DMS153 (cell line): Measurements from ENCODE around the gene SHOC2.

Source experiments
- DNase-seq: peaks from one replicate; lab custom pipeline; 2025; lab: John Stamatoyannopoulos, UW

The SHOC2 gene

DNA sequence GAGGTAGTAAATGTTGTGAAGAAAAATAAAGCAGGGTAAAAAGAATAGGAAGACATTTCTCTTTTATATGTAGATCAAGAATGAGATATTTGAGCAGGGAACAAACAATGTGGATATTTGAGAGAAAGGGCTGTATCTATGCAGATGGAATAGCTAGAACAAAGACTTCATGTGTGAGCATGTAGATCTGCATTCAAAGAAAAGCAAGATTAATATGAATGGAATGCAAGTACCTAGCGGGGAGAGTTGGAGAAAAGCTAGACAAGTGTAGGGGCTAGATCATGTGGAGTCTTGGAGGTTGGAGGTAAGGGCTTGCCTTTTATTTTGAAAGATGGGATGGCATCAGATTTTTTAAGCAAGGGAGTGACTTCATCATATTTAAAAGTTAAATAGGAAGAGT lies 27.1 kb downstream of the SHOC2 start:
- DNase-seq = no peak

DNA sequence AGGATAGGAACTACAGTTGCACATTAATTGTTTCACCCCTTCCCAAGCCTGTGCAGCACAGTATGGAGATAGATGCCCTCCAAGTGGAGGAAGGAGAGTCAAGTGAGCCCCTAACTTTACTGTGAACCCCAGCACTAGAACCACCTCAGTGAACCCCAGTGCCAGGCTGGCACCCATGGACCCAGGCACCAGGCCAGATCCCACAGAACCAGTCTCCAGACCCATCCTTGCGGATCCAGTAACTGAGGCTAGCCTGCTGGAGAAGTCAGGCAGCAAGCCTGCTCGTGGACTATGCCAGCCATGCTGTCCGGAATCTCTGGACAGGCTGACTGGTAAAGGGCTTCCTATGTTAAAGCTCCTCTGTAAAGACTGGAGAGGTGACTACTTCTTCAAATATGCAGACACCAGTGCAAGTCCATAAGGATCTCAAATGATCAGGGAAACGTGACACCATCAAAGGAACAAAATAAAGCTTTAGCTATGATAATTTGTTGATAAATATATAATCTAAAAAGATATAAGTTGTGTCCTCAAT lies 27.7 kb downstream of the SHOC2 start:
- DNase-seq = no peak

DNA sequence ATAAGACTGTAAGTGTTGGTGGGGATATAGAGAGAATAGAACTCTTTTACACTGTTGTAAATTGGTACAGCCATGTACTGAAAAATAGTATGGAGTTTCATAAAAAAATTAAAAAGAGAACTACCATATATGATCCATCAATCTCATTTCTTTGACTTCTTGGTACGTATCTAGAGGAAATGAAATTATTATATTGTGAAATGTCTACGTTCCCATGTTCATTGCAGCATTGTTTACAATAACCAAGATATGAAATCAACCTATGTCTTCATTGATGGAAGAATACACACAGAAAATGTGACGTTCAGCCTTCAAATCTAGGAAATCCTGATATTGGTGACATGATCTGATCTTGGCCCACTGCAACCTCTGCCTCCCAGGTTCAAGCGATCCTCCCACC lies 32.0 kb downstream of the SHOC2 start:
- DNase-seq = no peak

DNA sequence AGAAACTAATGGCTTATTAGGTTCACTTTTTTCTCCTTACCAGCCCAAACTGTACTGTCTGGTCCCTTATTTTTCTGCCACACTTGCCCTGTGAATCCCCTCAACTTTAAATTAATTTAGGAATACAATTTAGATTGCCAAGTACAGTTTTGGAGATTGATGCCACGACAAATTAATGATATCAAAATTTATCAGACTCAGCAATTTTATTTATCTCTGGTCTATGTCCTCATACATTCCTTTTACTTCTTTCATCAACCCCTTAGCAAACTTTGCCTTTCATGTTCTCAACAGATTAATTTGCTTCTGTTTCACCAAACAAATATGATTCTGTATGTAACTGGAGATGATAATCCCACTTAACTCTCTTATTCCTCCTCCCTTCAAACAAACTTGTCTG lies 38.2 kb downstream of the SHOC2 start:
- no peak for DNase-seq

- no peak for DNase-seq
Observed at GRCh38 chr10:110959379-110960332, 40.3 kb downstream of the SHOC2 start.

DNA sequence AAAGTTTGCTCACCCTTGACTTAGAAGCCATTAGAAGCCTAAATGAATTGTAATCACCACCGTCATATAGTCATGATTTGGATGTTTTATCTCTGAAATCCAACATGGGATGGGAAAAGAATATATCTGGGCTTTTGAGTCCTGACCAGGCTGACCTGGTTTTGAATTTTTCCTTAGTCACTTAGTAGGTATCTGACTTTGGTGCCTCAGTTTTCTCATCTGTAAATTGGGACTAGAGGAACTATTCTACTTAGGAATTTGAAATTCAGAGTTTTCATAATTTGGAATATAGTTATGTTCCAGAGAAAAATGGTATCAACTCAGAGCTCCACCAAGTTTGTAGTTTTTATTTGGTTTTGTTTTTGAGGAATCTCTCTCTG lies 40.9 kb downstream of the SHOC2 start:
- no peak for DNase-seq

DNA sequence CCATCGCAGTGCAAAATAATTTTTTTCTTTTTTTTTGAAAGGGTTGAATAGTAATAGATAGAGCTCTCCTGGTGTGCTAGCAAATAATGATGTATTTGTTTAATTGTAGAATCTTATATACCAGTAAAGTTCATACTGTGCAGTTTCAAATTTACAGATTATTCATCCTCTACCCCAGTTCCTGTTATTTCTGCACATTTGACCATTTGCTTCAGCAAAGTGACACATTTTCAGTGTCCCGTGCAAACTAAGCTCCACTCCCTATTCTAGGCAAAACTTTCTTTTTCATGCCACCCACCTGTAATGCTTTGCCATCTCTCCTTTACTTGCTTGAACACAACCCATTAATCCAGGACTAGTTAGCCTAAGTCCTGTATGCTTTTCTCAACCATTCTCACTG lies 43.0 kb downstream of the SHOC2 start:
- no peak for DNase-seq

GRCh38 chr10:110963162-110963561 lies 43.8 kb downstream of the SHOC2 start:
- DNase-seq = no peak

DNA sequence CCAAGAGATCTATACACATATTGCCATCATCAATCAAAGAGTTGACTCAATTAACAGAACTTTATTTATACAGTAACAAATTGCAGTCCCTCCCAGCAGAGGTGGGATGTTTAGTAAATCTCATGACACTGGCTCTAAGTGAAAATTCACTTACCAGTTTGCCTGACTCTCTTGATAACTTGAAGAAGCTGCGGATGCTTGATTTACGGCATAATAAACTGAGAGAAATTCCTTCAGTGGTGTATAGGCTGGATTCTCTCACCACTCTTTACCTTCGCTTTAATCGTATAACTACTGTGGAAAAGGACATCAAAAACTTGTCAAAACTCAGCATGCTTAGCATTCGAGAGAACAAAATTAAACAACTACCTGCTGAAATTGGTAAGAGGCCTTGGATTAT lies 45.3 kb downstream of the SHOC2 start:
- DNase-seq = no peak

- no peak for DNase-seq
Observed at GRCh38 chr10:110965216-110965615, 45.8 kb downstream of the SHOC2 start.

- no peak for DNase-seq
Observed at GRCh38 chr10:110966146-110966545, 46.7 kb downstream of the SHOC2 start.

GRCh38 chr10:110967009-110967630 lies 47.7 kb downstream of the SHOC2 start:
- DNase-seq = no peak

DNA sequence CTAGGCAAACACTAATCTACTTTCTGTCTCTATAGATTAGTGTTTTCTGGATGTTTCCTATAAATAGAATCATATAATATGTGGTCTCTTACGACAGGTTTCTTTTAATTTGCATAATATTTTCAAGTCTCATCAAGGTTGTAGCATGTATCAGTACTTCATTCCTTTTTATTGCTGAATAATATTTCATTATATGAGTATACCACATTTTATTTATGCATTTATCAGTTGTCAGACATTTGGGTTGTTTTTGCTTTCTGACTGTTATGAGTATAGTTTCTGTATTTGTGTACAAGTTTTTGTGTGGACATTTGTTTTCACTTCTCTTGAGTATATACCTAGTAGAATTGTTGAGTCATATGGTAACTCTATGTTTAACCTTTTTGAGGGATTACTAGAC lies 48.2 kb downstream of the SHOC2 start:
- no peak for DNase-seq

DNA sequence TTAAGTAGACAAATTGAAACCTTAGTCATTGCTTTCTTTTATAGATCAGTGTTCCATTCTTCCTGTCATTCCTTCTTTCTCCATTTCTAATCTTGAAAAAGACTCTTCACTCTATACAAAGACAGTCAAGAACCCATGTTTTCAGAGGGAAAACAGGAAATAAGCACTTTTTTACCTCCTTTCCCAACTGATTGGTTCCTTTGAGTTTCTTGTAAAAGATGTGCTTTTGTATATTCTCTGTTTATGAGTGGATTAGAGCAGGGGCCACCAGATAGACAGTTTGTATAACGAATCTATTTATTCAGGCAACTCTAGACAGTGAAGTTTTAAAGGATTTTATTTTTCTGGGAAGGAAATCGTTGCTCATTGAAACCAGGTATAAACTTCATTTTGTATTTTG lies 49.8 kb downstream of the SHOC2 start:
- DNase-seq = no peak

GRCh38 chr10:110971638-110972037 lies 52.2 kb downstream of the SHOC2 start:
- DNase-seq = no peak

- DNase-seq = no peak
Observed at GRCh38 chr10:110972231-110973134, 53.1 kb downstream of the SHOC2 start.

DNA sequence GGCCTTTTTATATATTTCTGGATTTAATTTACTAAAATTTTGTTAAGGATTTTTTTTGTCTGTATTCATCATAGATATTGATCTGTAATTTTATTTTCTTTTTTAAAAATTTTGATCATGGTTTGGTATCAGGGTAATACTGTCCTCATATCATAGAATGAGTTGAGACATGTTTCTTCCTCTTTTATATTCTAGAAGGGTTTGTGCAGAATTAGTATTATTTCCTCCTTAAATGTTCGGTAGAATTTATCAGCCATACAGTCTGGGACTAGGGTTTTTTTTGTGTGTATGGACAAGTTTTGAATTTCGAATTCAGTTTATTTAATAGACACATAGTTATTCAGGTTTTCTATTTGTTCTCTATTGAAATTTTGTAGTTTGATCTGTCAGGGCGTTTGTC lies 54.0 kb downstream of the SHOC2 start:
- DNase-seq = no peak

- no peak for DNase-seq
Observed at GRCh38 chr10:110976577-110976976, 57.2 kb downstream of the SHOC2 start.

- DNase-seq = no peak
Observed at GRCh38 chr10:110977662-110978061, 58.3 kb downstream of the SHOC2 start.

DNA sequence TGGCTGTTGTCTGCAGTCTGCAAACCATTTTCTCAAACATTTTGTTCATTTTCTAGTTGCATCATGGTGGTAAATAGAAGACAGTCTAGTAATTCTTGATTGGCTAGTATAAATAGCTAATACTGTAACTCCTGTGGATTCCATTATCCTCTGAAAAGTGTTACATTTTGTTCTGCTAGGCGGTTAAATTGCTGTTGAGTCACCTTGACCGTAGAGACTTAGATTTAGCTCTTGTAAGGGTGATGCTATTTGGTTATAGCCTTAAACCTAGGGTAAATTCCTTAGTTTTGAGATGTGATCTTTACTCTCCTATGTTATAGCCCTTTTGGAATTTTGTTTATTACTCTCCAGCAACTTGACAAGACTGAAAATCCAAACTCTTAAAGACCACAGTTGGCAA lies 58.8 kb downstream of the SHOC2 start:
- no peak for DNase-seq

DNA sequence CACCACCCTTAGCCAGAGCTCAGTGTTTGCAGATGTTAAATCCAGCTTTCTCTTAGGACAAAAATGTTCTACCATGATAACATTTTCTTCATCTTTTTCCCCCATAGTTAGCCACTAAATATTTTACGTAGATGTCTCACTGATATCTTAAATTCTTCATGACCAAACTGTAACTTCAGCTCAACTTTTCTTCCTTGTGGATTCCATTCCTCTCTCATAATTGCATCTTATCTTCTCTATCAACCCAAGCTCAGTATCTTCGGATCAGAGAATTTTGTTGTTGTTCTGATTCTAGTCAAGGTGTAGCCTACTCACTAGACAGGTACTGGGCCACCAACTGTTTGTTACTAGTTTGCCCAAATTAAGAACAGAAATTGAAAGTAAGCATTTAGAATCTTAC lies 60.2 kb downstream of the SHOC2 start:
- no peak for DNase-seq

- no peak for DNase-seq
Observed at GRCh38 chr10:110980807-110981206, 61.4 kb downstream of the SHOC2 start.
